Ovary (tissue), 3 donors: ENCODE results near the gene CACNA2D3.

ENCODE experiments used
- CTCF ChIP-seq, 3 donors: fragments of 450-650 bp in 2 of 3; fragments of 200-600 bp in 1 of 3; IDR thresholded peaks; one replicate each; pipeline versions ENCODE4 v1.5.1 to v1.8.0; 2016 to 2022; ENCODE audit warnings: antibody characterized with exemption in 3 of 3, mild to moderate bottlenecking in 1 of 3
- EP300 ChIP-seq: sonication (generic); formaldehyde crosslinking; IDR thresholded peaks from one replicate; pipeline ENCODE4 v1.6.1; 2017; ENCODE audit warnings: antibody characterized with exemption
- donor health status: DM: no; HTN: no; CAD: no.

GRCh38 chr3:54313418-54313817 is 191.1 kb downstream of the CACNA2D3 start:
- no peak for TF ChIP-seq CTCF (IDR thresholded peaks at IDR 0.05)
- TF ChIP-seq EP300: no peak
